HepG2 (cell line): Measurements from ENCODE around the gene ADGRB2. TPM values are rescaled to one million over a fixed set of nuclear protein-coding genes. Genes with fewer than 3 reads are reported as not detected.

ENCODE experiments used
- ATAC-seq: fragments of 200-7000 bp; cut with Tn5 transposase; 3 replicates; pipeline ENCODE4 v1.9.1; 2020; ENCODE audit warnings: mild to moderate bottlenecking, moderate library complexity
- BruUV-seq: library from RNA; stranded (reverse); fragments of 400-500 nt; replicated peaks from 2 replicates; lab custom pipeline; 2021; lab: Mats Ljungman, UMichigan
- CTCF ChIA-PET: fragments of 300-600 bp; formaldehyde crosslinking; extraction: SDS; loops from one replicate; lab custom pipeline; 2021; ENCODE audit warnings: low total read pairs, inconsistent platforms, low intra/inter-chr PET ratio; lab: Yijun Ruan, JAX
- POLR2A ChIA-PET: fragments of 350-600 bp; sonication (Branson Sonifier 250); formaldehyde crosslinking; loops from one replicate; lab custom pipeline; 2020; ENCODE audit warnings: antibody characterized with exemption, inconsistent platforms; lab: Yijun Ruan, JAX
- DNase-seq: peaks from one replicate; pipeline ENCODE4 v3.0.0-alpha.2; 2015; ENCODE audit warnings: low spot score
- FAIRE-seq: peaks from 3 replicates; lab custom pipeline; 2011; peaks lifted over from hg19 to GRCh38; lab: Jason Lieb, UNC
- H2AFZ ChIP-seq: one replicate; pipeline ENCODE4 v1.6.1; 2011; ENCODE audit warnings: low read length, inconsistent platforms
- H3K27ac ChIP-seq: fragments of 300-600 bp; 3 replicates; pipeline ENCODE4 v1.8.0; 2011; ENCODE audit warnings: mixed run types, mild to moderate bottlenecking, mixed read lengths, low read length, inconsistent platforms; ENCODE audit not compliant: insufficient read depth; ENCODE audit errors: extremely low read length
- H3K27me3 ChIP-seq, 2 experiments: fragments of 200-600 bp in 1 of 2; 2 replicates in 1 of 2; 3 replicates in 1 of 2; pipeline versions ENCODE4 v1.6.0 to v1.8.0; 2011; ENCODE audit warnings: low read length in 2 of 2, mild to moderate bottlenecking in 2 of 2, moderate library complexity in 2 of 2, inconsistent platforms in 1 of 2; ENCODE audit not compliant: insufficient read depth in 2 of 2, control insufficient read depth in 1 of 2
- H3K36me3 ChIP-seq, 2 experiments: fragments of 200-600 bp in 1 of 2; replicated peaks in 1 of 2; 2 replicates in 1 of 2; 3 replicates in 1 of 2; pipeline versions ENCODE4 v1.5.1 to v1.8.0; 2011; ENCODE audit warnings: low read length in 2 of 2, inconsistent platforms in 1 of 2; ENCODE audit not compliant: insufficient read depth in 2 of 2, control insufficient read depth in 1 of 2
- H3K4me1 ChIP-seq: 2 replicates; pipeline ENCODE4 v1.5.1; 2012; ENCODE audit warnings: low read length, inconsistent platforms; ENCODE audit not compliant: insufficient read depth
- H3K4me2 ChIP-seq: 2 replicates; pipeline ENCODE4 v1.6.0; 2011; ENCODE audit warnings: low read depth, low read length, inconsistent platforms
- H3K4me3 ChIP-seq, 3 experiments: fragments of 200-600 bp in 1 of 3; sonication (generic), shearing (Covaris generic) in 1 of 3; replicated peaks in 1 of 3; 2 replicates each; pipeline ENCODE4 v1.5.1; 2011 to 2016; ENCODE audit warnings: low read length in 3 of 3, inconsistent platforms in 2 of 3, low read depth in 2 of 3, mild to moderate bottlenecking in 2 of 3, control low read depth in 1 of 3, mixed read lengths in 1 of 3; ENCODE audit not compliant: insufficient read depth in 1 of 3
- H3K79me2 ChIP-seq: one replicate; pipeline ENCODE4 v1.6.1; 2011; ENCODE audit warnings: low read length, inconsistent platforms; ENCODE audit not compliant: insufficient read depth
- H3K9ac ChIP-seq: 2 replicates; pipeline ENCODE4 v1.6.0; 2011; ENCODE audit warnings: mild to moderate bottlenecking, low read depth, low read length, inconsistent platforms; ENCODE audit not compliant: insufficient read depth
- H3K9me3 ChIP-seq: 2 replicates; pipeline ENCODE4 v1.5.1; 2012; ENCODE audit warnings: mild to moderate bottlenecking, low read length
- H4K20me1 ChIP-seq: 2 replicates; pipeline ENCODE4 v1.6.0; 2011; ENCODE audit warnings: inconsistent platforms, mild to moderate bottlenecking, low read length, moderate library complexity; ENCODE audit not compliant: insufficient read depth
- GTF2F1 ChIP-seq: fragments of 150-350 bp; IDR thresholded peaks from 2 replicates; pipeline ENCODE4 v1.6.1; 2014; ENCODE audit warnings: low read length
- HMGXB3 ChIP-seq: sonication (generic); formaldehyde crosslinking; IDR thresholded peaks from 2 replicates; pipeline ENCODE4 v1.4.0; 2020; ENCODE audit warnings: missing genetic modification reagents, borderline replicate concordance
- HNRNPLL ChIP-seq: fragments of 200-400 bp; formaldehyde crosslinking; IDR thresholded peaks from 2 replicates; pipeline ENCODE4 v1.6.1; 2017; ENCODE audit warnings: mild to moderate bottlenecking, low read depth, low read length; ENCODE audit not compliant: poor library complexity, severe bottlenecking
- LCORL ChIP-seq, 2 experiments: fragments of 450-650 bp in 1 of 2; sonication (generic) in 1 of 2; formaldehyde crosslinking in 1 of 2; IDR thresholded peaks; 2 replicates each; pipeline versions ENCODE4 v1.5.0 to v1.6.1; 2017 to 2020; ENCODE audit warnings: antibody characterized with exemption in 1 of 2, missing genetic modification reagents in 1 of 2
- TFAP4 ChIP-seq: sonication (generic); IDR thresholded peaks from 2 replicates; pipeline ENCODE4 v1.6.1; 2016; ENCODE audit warnings: low read depth, borderline replicate concordance
- ZNF329 ChIP-seq: sonication (generic); formaldehyde crosslinking; IDR thresholded peaks from 2 replicates; pipeline ENCODE4 v1.9.0; 2021; ENCODE audit warnings: low read depth, mild to moderate bottlenecking, missing genetic modification reagents
- WGBS: methylation state at CpG from one replicate; pipeline ENCODE4 v1.1.6; 2017; ENCODE audit warnings: low lambda C conversion rate; 5-methylcytosine and 5-hydroxymethylcytosine counted together
- in situ Hi-C: cut with HindIII; loops from 2 replicates; pipeline ENCODE4 v1.10.0; 2017; ENCODE audit warnings: low pct_unique_long_range_greater_than_20kb; ENCODE audit not compliant: extremely low pct_ligation_motif_present
- intact Hi-C: fragments of 100-400 bp; cut with micrococcal nuclease; formaldehyde crosslinking; loops from one replicate; pipeline ENCODE4 v1.10.0; 2022; ENCODE audit not compliant: unreplicated experiment
- polyA plus RNA-seq, 8 experiments: library from polyadenylated mRNA; depleted of rRNA in 3 of 8; stranded (reverse) in 7 of 8; unstranded in 1 of 8; fragments of >200 nt; fragmentation: Illumina TruSeq in 4 of 8; extraction: Trizol in 4 of 8; gene quantifications; 2 replicates each; pipeline versions ENCODE4 v1.2.1 to v1.2.3, GENCODE V29; 2011 to 2016; ENCODE audit warnings: low read depth in 4 of 8, missing spikeins in 1 of 8, mixed read lengths in 1 of 8; ENCODE audit not compliant: insufficient read depth in 1 of 8
- total RNA-seq, 5 experiments: library from RNA; depleted of rRNA; stranded (reverse); fragments of >200 nt; fragmentation: Illumina TruSeq; extraction: Trizol; gene quantifications; 2 replicates each; pipeline ENCODE4 v1.2.3, GENCODE V29; 2016; ENCODE audit warnings: low read depth in 1 of 5

The ADGRB2 gene
- total and polyA plus RNA-seq, 2 of the 13 experiments (the other 11 are each of a cell fraction or from before 2014, with no cell fraction given) = 0.03 to 0.09 TPM

GRCh38 chr1:31687601-31688000, 76.5 kb downstream of the ADGRB2 start (continued):
- TF ChIP-seq TFAP4 (no peak), ZNF329 (CRISPR knock-in tag) (no peak)

GRCh38 chr1:31685795-31686194, 78.3 kb downstream of the ADGRB2 start:
- DNase-seq (no peak), ATAC-seq (no peak), FAIRE-seq (no peak)
- no peak overlapping the region for H3K27ac ChIP-seq
- BruUV-seq = no TSS peak
- H2AFZ ChIP-seq = no peak overlapping the region
- no peak for TF ChIP-seq LCORL (IDR thresholded peaks at IDR 0.05)
- no peak for TF ChIP-seq LCORL (CRISPR knock-in tag; IDR thresholded peaks at IDR 0.05)
- no peak for TF ChIP-seq HNRNPLL
- TF ChIP-seq GTF2F1 = no peak
- no peak for TF ChIP-seq HMGXB3 (CRISPR knock-in tag)
- H4K20me1 ChIP-seq = no peaks in the 10 kb centered on the region
- POLR2A ChIA-PET = no interaction called here
- no peaks in the 10 kb centered on the region for H3K9me3 ChIP-seq
- no peak overlapping the region for H3K9ac ChIP-seq
- no peaks in the 10 kb centered on the region for H3K4me1 ChIP-seq
- no peaks in the 10 kb centered on the region for H3K27me3 ChIP-seq
- in situ Hi-C loops (no loop called here), intact Hi-C loops (no loop called here)
- no peak overlapping the region for H3K4me3 ChIP-seq
- H3K4me2 ChIP-seq = no peak overlapping the region
- WGBS = 80% methylated on average over 5 of the region's 8 CpGs
- no peaks in the 10 kb centered on the region for H3K36me3 ChIP-seq
- no peaks in the 10 kb centered on the region for H3K79me2 ChIP-seq
- CTCF ChIA-PET = no interaction called here
